IPS DF 4.7 (cell line): ENCODE data around the gene SPATA9.

ENCODE experiments used
- DNase-seq: peaks from one replicate; pipeline ENCODE4 v3.0.0-alpha.2; 2013; ENCODE audit warnings: low spot score; ENCODE audit errors: extremely low read depth

Gene SPATA9

GRCh38 chr5:95684361-95684760 lies 1.6 kb upstream of the SPATA9 start:
- DNase-seq, result no peak

- DNase-seq, result no peak
Measured at GRCh38 chr5:95673081-95673480, 9.7 kb downstream of the SPATA9 start.

GRCh38 chr5:95672641-95673040 lies 10.2 kb downstream of the SPATA9 start:
- DNase-seq, result no peak

- no peak for DNase-seq
Measured at GRCh38 chr5:95671826-95672225, 11.0 kb downstream of the SPATA9 start.

GRCh38 chr5:95670568-95670967 lies 12.2 kb downstream of the SPATA9 start:
- DNase-seq, result no peak

- DNase-seq, result no peak
Measured at GRCh38 chr5:95669985-95670384, 12.8 kb downstream of the SPATA9 start.

GRCh38 chr5:95669540-95669939 lies 13.3 kb downstream of the SPATA9 start:
- no peak for DNase-seq

GRCh38 chr5:95668728-95669127 lies 14.1 kb downstream of the SPATA9 start:
- DNase-seq, result no peak

- no peak for DNase-seq
Measured at GRCh38 chr5:95668216-95668615, 14.6 kb downstream of the SPATA9 start.

GRCh38 chr5:95667678-95668077 lies 15.1 kb downstream of the SPATA9 start:
- DNase-seq, result no peak

GRCh38 chr5:95667061-95667618 lies 15.7 kb downstream of the SPATA9 start:
- no peak for DNase-seq

GRCh38 chr5:95664204-95664786 lies 18.5 kb downstream of the SPATA9 start:
- no peak for DNase-seq

- DNase-seq, result no peak
Measured at GRCh38 chr5:95662946-95663345, 19.8 kb downstream of the SPATA9 start.

- no peak for DNase-seq
Measured at GRCh38 chr5:95660060-95660459, 22.7 kb downstream of the SPATA9 start.

GRCh38 chr5:95655575-95655974 lies 27.2 kb downstream of the SPATA9 start:
- no peak for DNase-seq

- no peak for DNase-seq
Measured at GRCh38 chr5:95654196-95654595, 28.6 kb downstream of the SPATA9 start.

- DNase-seq, result no peak
Measured at GRCh38 chr5:95652849-95653248, 29.9 kb downstream of the SPATA9 start.

GRCh38 chr5:95649842-95650620 lies 32.8 kb downstream of the SPATA9 start:
- DNase-seq, result no peak

- no peak for DNase-seq
Measured at GRCh38 chr5:95649274-95649673, 33.5 kb downstream of the SPATA9 start.

- no peak for DNase-seq
Measured at GRCh38 chr5:95647886-95648860, 34.6 kb downstream of the SPATA9 start.

GRCh38 chr5:95646569-95647431 lies 36.0 kb downstream of the SPATA9 start, which contains the start of gene RFESD:
Gene RFESD (plus strand): TSS chr5:95646777. CDS start chr5:95652272, 5,495 bp downstream.
- peak; percentile 78 for DNase-seq
